ENCODE results near the gene PTPRR.
A peak's percentile ranks its signal among the peaks of the same experiment; 100 is the strongest.

The PTPRR gene

DNA sequence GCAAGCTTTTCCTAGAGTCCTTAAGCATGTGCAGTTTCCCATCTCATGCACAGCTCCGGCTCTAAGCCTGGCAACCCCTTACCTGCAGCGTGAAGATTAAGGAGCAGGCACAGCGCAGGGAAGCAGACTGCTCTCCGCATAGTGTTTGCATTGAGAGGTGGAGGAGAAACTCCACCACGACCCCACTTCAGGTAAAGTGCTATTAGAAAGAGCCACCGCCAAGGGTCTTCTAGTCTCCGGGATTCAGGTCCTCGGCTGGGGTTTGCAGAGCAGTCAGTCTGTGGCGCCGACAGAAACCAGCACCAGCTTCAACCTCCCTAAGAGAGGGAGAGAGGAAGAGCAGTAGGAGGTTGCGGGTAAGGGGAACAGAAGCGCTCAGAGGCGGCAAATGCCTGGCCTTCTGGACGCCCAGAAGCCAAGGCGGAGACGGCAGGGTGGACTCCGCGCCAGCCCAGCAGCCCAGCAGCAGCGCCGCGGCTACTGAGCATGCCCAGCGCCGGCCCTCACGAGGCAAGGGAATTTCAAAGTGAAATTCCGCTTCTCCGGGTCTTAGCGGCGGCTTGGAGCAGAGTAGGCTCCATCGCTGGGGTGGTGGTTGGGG, at the start of gene PTPRR:
Gene PTPRR, minus strand, starts transcription at position 488 of the 601 bp plus-strand sequence. Its CDS starts 348 bp downstream, at position 140.
- peak; percentile 2 for DNase-seq

DNA sequence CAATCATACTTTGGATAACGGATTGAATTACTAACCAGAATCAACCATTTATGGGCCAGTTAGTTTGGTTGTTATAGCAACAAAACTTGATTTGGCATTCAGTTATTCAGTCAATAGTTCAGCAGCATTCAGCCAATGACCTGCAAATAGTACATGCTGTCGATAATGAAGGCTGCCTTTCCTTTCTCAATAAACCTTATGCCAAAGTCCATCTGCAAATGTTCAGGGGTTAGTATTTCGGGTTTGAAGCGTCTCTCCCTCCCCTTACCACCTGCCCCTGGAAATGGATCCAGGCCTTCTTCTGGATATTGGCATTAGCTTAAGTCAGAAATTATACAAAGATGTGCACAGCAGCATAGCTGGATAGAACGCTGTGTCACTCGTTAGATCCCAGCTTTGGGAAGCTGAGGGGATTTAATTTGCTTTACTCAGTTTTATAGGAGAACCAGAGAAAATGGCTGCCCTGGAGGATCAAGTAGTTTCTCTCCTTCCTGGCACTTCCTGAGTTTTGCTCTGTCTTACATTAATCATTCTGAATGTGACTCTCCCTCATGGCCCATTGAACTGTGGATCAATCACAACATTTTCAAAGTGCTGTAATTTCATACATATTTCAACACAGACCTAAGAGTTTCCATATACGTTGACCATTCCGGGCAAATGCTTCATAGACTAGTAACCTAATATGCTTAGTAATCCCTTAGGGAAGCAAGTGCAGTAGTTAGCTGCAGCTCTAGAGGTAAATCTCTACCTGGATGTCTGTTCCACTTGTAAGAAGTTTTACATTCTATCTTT, 46.7 kb upstream of the PTPRR start:
- no peak for DNase-seq

GRCh38 chr12:70966046-70966445, 45.5 kb upstream of the PTPRR start:
- no peak for DNase-seq

DNA sequence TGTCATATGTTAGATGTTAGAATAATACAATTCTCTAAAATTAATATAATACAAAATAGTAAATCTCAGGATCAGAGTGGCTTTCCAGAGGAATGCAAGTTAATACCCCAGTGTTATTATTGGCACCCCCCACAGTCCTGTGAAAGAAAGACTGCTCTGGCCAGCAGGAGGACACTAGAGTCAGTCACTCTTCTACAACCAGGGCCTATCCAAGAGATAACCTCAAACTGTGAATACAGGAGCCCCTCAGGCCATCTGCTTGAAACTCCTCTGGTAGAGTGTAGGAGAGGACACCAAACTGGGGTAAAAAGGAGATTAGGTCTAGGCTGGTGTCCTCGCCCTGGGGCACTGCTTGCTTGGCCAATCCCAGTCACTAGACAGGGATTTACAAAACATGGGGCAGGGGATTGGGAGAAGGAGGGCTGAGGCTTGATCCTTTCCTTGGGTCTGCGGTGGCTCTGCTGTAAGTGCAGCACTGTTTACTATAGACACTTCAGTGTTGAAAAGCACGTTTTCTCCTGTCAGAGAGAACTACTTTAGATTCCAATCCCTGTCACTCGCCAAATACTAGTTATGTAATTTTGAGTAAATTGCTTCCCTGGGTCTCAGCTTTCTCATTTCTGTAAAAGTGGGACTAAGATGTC, 44.5 kb upstream of the PTPRR start:
- no peak for DNase-seq

DNA sequence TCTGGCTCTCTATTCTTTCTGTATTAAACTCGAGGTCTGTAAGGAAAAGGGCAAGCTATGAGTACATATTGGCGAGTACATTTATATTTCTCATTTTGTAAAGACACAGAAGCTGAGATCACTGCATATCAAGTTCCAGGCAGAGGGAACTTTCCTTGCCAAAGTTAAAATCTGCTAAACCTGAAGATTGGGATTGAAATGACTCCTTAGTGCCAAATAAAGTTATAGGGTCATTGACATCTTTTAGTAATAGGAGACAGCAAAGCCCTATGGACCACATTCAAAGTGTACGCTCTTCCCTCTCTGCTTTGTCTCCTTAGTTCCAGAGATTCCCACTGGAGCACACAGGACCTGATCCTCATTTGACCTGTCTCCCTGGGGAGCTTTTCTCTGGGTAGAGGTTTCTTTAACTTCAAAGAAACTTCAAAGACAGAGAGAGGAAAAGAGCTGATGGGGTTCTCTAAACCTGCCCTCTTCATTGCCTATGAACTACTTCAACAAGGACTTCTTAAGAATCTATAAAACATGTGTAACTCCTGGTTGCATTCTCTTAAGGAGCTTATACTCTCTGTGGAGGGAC, 42.6 kb upstream of the PTPRR start:
- DNase-seq = no peak

DNA sequence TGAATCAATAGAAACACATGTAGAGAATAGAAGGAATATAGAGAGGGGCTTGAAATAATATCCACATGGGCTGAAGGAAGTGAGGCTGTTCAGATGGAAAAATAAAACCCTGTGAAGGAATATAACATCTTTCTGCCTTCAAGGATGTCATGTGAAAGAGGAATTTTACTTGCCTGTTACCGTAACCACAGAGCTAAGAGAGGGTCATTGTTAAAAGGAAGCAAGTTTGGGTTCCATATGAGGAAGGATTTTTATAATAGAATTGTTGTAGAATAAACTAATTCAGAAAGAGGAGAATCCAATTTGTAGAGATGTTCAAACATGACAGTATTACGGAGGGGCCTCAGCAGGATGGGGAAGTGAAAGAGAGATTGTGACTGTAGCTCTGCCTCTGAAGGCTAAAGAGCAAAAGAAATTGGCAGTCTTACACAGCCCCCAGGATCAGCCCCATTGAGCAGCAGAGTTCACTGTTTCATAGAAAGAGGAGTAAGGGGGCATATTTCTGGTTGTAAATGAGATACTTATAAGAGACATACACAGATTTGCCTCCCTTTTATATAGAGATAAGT, 41.8 kb upstream of the PTPRR start:
- no peak for DNase-seq

- no peak for DNase-seq
Observed at GRCh38 chr12:70960484-70960883, 39.9 kb upstream of the PTPRR start.

DNA sequence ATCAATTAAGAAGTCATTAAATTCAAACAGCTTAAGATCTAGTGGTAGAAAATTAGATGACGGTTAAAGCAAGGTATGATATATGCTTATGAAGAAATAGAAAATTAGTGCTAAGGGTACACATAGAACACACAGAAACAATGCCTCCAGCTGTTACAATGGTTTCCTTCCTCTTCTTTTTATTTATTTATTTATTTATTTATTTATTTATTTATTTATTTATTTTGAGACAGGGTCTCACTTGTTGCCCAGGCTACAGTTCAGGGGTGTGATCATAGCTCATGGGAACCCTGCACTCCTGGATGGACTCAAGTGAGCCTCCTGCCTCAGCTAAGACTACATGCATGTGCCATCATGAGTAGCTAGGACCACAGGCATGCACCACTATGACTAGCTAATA, 34.9 kb upstream of the PTPRR start:
- no peak for DNase-seq

- no peak for DNase-seq
Observed at GRCh38 chr12:70950451-70950850, 29.9 kb upstream of the PTPRR start.

GRCh38 chr12:70948976-70949336, 28.4 kb upstream of the PTPRR start:
- no peak for DNase-seq

- no peak for DNase-seq
Observed at GRCh38 chr12:70948236-70948975, 27.9 kb upstream of the PTPRR start.

- no peak for DNase-seq
Observed at GRCh38 chr12:70936203-70936813, 15.8 kb upstream of the PTPRR start.

GRCh38 chr12:70933133-70933532, 12.6 kb upstream of the PTPRR start:
- DNase-seq = no peak

GRCh38 chr12:70929029-70929428, 8.5 kb upstream of the PTPRR start:
- no peak for DNase-seq

DNA sequence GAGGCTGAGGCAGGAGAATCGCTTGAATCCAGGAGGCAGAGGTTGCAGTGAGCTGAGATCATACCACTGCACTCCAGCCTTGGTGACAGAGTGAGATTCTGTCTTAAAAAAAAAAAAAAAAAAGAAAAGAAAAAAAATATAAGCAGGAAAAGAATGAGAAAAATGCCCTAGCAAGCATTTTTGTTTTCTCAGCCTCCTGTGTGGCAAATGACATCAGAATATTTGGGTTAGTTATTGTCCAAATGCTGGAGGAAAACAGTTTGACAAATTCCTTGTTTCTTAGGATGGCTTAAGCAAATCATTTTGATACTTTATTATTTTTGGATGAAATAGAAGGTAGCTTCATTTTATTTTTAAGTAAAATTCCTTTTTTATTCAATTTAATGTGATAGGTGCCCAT, 7.5 kb upstream of the PTPRR start:
- no peak for DNase-seq

DNA sequence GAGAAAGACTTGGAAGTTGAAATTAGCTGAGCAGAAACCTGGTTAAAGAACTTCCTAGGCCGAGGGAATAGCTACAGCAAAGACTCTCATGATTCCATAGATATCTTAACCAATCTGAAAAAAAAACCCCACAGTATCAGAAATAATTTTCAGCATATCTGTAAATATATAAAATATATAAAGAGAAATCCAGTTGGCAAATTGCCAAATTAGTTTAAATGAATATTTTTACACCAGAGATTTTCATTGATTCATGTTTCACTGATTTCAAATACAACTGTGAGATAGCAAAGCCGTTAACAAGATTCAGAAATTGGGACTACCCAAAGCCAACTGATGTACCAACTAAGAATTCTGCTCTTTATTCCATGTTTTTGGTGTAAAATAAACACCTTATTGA, 6.8 kb upstream of the PTPRR start:
- no peak for DNase-seq

DNA sequence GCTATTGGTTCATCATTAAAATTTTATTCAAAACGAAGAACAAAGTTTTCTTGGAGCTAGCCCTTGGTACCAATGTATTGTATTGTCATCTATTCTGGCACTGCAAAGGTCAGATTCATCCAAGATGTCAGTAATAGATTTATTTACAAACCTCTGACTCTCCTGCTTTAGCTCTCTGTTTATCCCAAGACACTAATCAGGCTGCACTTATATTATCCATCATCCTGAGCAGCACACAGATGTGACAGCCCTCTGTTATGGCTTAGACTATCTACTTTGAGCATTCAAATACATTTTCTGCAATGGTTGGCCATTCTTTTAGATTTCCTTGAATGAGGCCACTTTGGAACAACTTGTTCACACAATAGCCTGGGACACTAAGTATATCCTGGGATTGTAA, 5.0 kb upstream of the PTPRR start:
- no peak for DNase-seq

DNA sequence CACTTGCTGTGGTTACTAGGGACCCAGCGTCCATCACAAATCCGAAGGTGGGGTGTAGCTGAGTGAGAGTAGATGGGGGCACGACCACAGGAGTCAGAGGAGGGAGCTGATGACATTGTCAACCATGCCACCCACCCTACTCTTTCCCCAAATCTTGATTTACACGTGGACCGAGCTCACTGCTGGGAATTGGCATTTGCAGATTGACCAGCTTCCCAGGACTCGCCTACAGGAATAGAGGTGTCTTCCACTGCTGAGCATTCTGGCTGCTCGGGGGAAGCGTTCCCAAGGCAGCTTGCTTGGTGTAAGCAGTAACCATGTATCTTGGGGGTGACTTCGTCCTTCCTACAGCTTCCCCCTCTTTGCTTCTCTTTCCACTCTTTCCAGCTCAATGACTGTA, 353 bp upstream of the PTPRR start:
- no peak for DNase-seq

DNA sequence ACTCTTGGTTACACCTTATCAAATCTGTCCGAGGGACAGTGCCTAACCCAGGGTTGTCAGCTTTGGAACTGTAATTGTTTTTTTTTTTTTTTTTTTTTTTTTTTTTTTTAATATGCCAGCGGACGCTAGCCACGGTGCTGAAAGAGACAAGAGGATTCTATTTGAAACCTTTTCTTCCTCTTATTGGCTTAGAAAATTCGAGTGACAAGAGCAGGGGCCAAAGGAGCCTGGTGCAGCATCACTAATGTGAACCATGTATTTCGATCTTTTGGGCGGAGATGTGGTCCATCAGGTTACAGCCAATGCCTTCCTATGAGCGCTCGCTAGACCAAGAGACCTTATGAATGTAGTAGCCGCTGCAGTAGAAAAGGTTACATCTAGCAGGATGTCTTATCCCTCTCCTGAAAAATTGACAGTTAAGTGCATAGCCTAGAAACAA, 922 bp downstream of the PTPRR start:
- no peak for DNase-seq

- DNase-seq = no peak
Observed at GRCh38 chr12:70919176-70919575, 1.4 kb downstream of the PTPRR start.

GRCh38 chr12:70918321-70918720, 2.2 kb downstream of the PTPRR start:
- DNase-seq = no peak

DNA sequence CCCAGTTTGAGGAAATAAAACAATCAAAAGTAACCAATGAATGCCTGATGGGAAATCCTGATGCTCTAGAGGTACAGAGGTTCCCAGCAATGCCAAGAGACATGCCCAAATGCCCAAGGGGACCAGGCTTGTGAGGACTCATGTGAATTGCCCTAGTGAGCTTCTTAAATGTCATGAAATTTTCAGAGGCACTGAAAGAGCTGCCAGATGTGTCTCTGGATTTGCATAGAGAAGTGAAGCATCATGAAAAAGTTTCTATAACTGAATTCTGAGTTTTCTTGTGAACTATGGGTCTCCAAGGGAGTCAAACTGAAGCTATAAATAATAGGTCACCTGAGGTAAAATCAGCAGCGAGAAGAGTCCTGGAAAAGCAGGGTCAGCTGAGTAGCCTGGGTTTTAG, 9.9 kb downstream of the PTPRR start:
- DNase-seq = no peak
